ENCODE results near the gene BBS10.
"Not testable (repeated sequence)": the region's sequence is repeated elsewhere in the genome, so short reads cannot be mapped to it uniquely, and the experiment has no call there.

BBS10 gene

DNA sequence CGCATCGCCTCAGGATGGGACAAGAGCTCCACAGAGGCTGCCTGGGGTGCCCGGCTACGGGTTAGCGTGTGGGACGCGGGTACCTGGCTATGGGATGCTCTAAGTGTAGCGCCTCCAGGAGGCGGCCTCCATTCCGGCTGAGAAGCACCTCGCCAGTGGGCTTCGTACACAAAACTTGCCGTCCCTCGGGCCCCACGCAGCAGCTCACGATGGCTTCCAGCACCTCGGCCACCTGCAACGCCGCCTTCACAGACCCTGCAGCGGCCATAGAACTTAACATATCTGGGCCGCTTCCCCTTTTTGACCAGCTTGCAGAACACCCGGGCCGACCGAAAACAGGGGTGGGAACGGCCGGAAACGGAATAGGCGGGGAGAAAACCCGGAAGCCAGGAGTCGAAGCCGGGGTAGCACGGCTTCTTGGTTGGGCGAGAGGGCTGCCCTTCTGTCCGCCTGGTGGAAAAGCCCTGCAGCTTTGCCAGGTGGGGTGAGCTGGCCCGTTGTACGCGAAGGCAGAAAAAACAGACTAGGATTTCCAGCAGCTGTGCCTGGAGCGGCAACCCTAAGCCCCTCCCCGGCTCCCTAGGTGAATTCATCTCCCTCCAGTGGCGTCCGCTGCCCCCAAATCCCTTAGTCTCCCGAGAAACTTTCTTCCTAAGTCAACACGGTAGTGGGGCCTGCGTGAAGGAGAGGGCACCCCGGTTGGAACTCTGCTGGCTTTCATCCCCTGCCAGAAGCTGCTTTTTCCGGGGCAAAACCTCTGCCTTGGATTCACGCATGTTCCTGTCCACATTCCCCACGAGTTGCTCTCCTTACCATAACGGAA is at the start of gene BBS10:
Gene BBS10 (minus strand): TSS at position 337 of the 823 bp plus-strand sequence. CDS start 57 bp downstream, at position 280.
- DNase-seq = peak; percentile 82

DNA sequence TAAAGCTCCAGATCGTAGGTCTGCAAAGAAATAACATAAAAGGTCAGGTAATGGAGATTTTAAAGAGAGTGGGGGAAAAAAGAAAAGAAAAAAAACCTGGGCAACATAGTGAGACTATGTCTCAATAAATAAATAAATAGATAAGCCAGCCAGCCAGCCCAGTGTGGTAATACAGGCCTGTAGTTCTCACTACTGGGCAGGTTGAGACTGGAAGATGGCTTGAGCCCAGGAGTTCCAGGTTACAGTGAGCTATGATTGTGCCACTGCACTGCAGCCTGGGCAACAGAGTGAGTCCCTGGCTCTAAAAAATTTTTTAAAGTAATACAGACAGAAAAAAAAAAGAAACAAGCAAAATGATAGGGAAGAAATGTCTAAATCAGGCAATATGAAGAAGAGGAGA is 43.2 kb upstream of the BBS10 start:
- DNase-seq = no peak

DNA sequence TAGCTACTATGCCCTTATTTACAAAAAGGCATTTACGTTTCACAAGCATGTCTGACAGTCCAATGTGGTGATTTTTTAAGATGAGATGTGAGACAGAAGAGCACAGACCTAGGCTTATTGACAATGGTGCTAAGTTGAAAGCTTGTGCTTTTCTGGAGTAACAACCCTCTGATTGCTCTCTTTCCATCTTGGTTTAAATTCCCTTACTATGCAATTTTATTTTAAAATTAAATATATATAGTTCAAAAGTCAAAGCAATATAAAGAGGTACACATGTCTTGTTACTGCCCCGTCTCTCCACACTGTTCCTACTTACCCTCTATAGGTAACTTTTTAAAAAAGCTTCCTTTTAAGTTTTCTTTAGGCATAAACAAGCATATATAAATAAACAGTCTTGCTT is 39.4 kb upstream of the BBS10 start:
- no peak for DNase-seq

DNA sequence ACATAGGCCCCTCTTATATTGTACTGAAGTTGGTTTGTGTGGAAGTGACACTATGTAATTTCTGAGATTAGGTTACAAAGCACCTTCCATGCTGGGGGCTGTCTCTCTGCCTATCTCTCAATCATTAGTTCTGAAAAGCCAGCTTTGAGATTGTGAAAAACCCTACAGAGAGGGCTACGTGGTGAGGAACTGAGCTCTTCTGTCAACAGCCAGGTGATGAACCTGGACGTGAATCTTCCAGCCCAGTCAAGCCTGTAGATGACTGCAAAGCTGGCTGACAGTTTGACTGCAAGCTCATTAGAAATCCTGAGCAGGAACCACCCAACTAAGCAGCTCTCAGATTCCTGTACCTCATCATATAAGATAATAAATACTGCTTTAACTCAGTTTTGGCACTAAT is 36.3 kb upstream of the BBS10 start:
- DNase-seq = no peak

DNA sequence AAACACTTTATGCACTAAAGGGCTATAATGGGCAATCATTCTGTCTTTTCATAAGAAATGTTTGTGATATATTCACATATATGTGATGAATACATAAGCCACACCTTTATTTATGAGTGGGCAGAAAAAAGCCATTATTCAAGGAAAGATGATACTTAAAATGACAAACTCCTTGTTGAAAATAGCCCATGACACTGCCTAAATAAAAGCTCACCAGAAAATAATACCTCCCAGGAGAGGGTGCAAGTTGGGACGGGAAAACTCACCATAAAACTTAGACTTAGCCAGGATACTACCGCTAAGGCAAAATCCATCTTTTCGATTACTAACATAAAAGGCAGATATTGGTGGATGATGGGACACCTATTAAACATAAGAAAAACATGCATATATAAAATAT is 35.8 kb upstream of the BBS10 start:
- DNase-seq = no peak

DNA sequence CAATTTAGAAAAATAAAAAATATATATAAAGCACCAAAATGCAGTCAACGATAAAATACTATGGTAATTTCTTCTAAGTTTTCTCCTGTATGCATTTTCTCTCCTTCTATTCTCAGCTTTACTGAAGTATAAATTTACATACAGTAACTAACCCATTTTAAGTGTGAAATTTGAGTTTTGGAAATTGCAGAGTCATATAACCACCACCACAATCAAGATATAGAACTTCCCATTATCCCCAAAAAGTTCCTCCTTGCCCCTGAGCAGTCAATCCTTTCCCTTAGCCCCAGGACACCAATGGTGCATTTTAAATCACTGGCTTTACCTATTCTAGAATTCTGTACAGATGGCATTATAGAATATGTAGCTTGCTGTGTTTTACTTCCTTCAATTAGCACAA is 31.0 kb upstream of the BBS10 start:
- DNase-seq = no peak

DNA sequence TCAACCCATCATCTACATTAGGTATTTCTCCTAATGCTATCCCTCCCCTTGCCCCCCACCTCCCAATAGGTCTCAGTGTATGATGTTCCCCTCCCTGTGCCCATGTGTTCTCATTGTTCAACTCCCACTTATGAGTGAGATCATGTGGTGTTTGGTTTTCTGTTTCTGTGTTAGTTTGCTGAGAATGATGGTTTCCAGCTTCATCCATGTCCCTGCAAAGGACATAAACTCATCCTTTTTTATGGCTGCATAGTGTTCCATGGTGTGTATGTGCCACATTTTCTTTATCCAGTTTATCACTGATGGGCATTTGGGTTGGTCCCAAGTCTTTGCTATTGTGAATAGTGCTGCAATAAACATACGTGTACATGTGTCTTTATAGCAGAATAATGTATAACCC is 28.7 kb upstream of the BBS10 start:
- not testable (repeated sequence) for DNase-seq

DNA sequence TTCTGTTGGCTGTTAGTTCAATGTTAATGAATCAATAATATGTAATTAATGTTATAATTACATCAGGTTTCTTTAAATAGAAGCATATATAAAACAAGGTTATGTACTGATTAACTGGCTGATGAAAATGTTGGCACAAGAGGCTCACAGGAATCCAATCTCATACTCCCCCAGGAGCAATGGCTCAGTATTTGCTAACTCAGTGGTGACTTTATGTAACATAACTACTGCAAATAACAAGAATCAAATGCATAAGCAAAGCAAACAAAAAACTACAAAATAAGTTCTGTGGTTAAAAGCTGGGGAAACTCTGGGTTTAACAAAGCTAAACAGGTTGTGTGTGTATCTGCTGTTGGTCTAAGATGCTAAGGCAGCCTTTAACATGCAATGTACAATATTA is 27.7 kb upstream of the BBS10 start:
- no peak for DNase-seq

DNA sequence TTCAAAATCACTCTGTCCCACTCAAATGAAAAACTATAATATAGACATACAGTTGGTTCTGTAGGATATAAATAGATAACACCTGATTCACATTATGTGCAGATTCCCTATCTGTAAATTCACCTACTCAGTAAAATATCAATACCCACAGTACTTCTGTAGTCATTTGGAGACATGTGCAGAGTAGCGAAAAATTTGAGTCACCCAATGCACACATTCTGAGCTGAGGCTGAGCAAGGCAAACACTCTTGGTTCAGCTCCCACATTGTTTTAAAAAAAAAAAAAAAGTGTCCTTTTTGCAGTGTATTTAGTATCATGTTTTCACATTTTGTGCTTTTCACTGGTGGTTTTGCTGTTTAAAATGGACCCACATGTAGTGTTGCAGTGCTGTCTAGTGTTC is 27.3 kb upstream of the BBS10 start:
- no peak for DNase-seq

DNA sequence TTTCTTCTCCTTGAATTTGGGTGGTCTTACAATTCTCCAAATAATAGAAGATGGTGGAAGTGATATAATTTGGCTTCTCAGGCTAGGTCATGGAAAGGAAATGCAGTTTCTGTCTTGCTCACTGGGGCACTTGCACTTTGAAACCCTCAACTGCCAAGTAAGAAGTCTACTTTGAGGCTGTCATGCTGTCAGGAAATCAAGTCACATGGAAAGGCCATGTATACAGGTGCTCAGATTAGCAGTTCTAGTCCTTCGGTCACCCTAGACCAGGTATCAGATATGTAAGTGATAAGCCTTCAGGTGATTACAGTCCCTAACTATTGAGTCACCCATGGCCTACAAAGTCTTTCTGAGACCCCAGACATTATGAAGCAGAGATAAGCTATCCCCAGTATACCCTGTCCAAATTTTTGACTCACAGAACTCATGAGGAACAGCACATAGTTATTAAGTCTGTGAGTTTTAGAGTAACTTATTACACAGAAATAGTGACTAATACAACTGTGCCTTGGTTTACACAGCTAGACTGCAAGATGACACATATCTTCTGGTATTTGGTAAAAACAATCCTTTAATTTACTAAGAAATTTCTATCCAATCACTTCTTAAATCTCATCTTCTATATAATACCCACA is 26.3 kb upstream of the BBS10 start:
- no peak for DNase-seq

DNA sequence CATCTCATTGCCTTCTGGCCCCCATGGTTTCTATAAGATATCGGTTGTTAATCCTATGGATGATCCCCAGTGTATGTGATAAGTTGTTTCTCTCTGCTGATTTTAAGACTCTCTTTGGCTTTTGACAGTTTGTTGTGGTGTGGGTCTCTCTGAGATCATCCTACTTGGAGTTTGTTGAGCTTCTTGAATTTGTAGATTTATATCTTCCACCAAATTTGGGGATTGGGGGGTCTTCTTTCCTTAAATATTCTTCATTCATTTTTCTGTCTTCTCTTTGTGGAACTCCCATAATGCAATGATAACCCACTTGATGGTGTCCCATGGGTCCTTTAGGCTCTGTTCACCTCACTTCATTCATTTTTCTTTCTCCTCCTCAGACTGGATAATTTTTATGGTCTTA is 20.0 kb upstream of the BBS10 start:
- no peak for DNase-seq

DNA sequence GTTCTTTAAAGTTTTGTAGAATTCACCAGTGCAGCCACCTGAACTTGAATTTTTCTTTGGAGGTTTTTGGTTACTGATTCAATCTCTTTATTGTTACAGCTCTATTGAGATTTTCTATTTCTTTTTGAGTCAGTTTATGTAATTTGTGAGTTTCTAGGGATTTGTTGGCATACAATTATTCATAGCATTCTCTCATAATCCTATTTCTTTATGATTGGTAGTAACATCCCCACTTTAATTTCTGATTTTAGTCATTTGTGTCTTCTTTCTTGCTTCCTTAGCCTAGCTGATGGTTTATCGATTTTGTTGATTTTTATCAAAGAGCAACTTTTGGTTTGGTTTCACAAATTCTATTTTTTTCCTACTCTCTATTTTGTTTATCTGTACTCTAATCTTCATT is 17.9 kb upstream of the BBS10 start:
- no peak for DNase-seq

DNA sequence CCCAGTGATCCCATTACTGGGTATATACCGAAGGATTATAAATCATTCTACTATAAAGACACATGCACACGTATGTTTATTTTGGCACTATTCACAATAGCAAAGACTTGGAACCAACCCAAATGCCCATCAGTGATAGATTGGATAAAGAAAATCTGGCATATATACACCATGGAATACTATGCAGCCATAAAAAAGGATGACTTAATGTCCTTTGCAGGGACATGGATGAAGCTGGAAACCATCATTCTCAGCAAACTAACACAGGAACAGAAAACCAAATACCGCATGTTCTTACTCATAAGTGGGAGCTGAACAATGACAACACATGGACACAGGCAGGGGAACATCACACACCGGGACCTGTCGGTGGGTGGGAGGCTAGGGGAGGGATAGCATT is 15.9 kb upstream of the BBS10 start:
- not testable (repeated sequence) for DNase-seq

DNA sequence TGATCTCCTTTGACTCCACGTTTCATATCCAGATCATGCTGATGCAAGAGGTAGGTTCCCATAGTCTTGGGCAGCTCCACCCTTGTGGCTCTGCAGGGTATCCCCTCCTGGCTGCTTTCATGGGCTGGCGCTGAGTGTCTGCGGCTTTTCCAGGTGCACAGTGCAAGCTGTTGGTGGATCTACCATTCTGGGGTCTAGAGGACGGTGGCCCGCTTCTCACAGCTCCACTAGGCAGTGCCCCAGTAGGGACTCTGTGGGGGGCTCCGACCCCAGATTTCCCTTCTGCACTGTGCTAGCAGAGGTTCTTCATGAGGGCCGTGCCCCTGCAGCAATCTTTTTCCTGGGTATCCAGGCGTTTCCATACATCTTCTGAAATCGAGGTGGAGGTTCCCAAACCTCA is 12.1 kb upstream of the BBS10 start:
- DNase-seq = no peak

DNA sequence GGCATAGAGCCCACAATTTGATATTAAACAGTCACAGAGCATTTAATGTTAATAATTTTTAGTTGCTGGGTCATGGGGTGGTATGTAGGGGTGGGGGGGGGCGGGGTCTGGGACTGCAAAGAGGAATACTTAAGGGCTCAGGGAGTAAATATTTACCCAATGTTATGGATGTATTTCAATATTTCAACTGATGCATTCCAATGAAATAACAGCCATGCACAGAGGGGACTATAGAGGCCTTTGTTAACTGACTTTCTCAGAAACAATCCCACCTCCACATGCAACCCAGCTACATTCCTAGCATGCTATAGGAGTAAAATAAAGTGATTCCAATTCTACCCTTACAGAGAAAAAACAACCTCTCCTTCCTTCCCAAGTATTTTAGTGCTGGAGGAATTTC is 7.9 kb upstream of the BBS10 start:
- DNase-seq = no peak

DNA sequence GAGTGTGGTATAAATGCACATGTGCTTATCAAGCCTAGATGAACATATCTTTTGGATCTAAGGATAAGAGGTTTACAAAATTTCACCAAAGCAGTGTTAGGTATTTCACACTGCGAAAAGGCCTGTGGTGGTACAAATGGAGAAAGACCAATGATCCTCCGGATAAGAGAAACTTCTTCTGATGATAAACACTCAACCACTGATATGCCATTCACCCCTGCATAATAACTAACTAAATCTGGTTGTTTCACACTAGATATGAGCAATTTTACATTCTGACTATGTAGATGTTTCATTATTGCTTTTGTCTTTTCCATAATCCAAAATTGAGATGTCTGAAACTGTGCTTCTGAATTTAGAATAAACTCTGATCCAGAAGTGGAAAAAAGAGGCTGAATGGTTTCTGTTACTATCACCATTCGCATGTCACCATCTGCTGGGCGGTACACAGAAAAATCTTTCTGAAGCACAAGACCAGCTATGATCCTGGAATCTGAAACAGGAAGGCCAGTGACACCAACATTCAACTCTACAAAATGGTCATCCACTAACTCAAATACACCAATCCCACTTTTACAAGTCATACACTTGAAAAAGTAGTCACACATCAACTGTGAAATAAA is 1.3 kb downstream of the BBS10 start:
- peak; percentile 22 for DNase-seq

DNA sequence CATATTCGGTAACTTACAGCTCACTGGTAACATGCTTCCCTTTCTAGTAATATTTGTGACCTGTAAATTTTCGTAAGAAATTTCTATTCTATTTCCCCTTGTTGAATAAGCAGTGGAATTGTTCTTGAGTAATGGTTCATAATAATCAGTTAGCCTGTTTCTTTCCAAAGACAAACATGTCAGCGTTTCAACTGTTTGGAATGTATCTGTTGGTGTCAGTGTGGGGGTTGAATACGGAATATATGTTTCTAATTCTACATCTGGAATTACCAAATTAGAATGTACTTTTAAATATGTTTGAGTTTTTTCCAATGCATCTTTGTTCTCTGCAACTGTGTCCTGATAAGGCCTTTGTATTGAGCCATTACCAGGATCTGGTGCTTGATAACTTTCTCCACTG is 2.0 kb downstream of the BBS10 start:
- no peak for DNase-seq

DNA sequence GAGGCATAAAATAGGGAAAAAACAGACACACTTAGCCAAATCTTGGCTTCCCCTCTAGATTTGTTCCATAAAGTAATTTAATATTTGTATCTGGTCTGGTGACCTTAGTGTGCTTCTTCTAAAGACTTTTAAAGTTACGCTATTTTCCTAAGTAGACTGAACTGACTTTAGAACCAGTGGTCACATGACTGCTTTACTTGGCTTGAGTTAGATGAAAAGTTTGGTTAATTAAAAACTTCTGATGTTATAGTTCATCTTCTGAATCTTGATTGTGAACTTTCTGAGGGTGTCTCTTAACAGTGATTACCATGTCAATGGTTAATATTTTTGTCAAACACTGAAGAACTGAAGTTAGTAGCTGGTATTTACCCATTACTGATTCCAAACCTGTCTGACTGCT is 2.6 kb downstream of the BBS10 start:
- DNase-seq = no peak

DNA sequence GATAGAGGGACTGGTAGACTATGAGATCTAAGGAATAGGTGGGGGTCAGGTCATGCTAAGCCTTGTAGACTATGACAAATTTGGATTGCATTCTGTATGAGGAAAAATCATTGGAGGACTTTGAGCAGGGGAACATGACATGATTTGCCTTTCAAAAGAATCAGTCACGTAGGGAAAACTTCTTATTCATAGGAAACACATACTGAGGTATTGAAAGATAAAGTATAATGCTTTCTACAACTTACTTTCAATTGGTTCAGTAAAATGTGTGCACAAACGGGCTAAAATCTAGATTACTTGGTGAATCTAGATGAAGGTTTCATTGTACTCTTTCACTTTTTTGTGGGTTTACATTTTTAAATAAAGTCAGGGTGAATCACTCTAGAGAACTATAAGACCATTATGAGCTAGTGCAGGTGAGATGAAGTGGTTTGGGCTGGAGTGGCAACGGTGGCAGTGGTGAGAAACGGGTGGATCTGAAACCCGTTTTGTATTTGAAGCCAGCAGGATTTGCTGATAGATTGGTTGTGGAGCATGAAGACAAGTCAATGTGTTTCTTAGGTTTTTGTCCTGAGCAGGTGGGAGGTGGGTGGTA is 6.7 kb downstream of the BBS10 start:
- no peak for DNase-seq

DNA sequence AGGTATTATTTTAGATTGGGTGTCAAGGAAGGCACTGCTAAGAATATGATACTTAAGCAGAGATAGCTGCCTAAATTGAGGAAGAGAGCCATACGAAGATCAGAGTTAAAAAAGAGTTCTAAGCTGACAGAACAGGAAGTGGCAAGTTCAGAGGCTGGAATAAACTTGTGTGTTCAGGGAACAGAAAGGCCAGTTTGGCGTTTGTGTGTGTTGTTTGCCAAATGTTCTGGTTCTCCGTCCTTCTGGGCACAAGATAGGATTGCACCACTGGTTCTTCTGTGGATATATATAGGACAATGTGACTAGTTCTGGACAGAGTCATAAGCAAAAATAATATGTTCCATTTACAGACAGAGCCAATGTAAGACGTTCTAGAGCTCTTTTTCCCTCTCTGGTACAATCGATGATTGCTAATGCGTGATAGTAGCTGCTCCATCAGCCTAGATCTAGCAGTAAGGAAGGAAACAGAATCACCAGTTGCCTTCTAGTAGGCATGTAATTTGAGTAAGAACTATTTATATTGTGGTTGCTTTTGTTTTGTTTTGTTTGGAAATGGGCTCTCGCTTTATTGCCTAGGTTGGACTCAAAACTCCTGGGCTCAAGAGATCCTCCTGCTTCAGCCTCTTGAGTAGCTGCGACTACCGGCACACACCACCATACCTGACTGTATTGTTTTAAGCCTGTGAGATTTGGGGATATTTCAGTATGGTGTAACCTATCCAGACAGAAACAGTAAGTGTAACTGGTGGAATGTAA is 7.4 kb downstream of the BBS10 start:
- DNase-seq = no peak

DNA sequence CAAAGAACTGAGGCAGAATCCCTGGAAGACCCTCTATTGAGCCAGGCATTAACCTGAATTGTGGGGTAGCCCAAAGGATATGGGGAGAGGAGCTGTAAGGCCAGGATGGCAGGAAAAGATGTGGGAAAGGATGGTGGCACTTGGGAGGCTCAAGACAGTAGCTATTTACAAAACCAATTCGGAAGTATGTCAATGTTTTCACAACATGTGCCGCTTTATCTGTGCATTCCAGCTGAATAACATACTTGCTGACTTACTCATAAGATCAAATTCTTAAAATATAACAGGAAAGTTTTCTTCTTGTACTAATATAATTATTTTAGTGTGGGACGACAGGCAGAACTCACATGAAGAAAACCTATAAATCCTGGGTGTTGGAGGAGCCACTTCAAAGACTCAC is 10.6 kb downstream of the BBS10 start:
- no peak for DNase-seq

DNA sequence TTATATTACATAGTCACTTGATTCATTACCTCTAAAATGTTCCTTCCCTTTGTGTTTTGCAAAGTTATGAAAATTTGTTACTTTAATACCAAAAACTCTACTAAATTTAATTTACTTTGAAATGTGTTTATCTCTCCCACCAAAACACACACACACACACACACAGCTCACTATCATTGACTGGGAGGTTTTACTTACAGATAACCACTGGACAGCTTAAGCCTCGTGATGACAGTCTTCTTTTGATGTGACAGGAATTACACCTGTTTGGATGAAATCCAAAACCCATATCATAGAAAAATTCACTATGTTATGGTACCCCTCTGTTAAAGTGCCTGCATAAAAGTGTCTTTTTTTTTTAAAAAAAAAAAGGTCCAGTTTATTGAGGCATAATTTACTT is 15.6 kb downstream of the BBS10 start:
- DNase-seq = no peak

DNA sequence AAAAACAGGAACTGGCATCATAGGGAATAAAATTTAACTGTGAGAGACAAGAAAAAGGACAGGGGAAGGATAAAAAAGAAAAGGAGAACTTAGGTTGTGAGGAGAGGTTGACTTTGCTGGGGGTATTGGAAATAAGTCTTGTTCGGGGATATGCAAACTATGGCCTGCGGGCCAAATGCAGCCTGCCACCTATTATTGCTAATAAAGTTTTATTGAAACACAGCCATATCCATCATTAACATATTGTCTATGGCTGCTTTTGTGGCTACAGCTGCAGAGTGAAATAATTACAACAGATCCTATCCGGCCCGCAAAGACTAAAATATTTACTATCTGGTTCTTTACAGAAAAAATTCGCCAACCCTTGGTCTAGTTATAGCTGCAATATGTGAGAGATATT is 18.6 kb downstream of the BBS10 start:
- no peak for DNase-seq
